ENCODE results near the gene CCDC69. TPM values are rescaled to one million over a fixed set of nuclear protein-coding genes. Genes with fewer than 3 reads are reported as not detected.

The CCDC69 gene
- total RNA-seq, 2 experiments from 2014 or later: 108 to 110 TPM

DNA sequence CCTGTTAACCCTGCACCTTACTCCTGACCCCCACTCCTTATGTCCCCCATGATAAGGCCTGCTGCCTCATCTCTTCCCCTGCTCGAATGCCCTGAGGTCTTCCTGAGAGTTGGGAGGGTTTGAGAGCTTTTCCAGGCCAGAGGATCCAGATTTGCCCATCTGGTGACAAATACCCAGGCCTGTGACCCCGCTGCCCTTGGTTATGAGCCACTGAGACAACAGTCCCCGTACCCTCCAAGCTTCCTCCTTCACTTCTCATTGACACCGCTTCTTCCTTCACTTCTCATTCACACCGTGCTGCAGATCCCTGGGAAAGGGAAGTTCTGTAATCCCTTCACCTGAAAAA lies 29.7 kb upstream of the CCDC69 start:
- Mint-ChIP-seq H3K27ac (peak overlapping the region; percentile 61), H3K4me3 (peak overlapping the region; percentile 95), H3K4me1 (peaks cover 26% of the 10 kb centered on the region), H3K9me3 (no peaks in the 10 kb centered on the region), H3K27me3 (no peaks in the 10 kb centered on the region), H3K36me3 (peaks cover 2% of the 10 kb centered on the region)
- ATAC-seq (ENCODE audit: low read depth) (no peak), DNase-seq (no peak)
- POLR2A ChIA-PET: interaction anchor here (2.7 kb wide), 1 partner anchor 38 kb away, joined by 31 read pairs; no protein-coding TSS in a partner anchor

GRCh38 chr5:151252762-151253604 lies 29.1 kb upstream of the CCDC69 start, which contains the start of gene GM2A:
Gene GM2A, plus strand, starts transcription at chr5:151253185. Its CDS starts 32 bp downstream, at chr5:151253217.
- POLR2A ChIA-PET: interaction anchor here (0.6 to 2.7 kb wide), 18 partner anchors 18 to 552 kb away, joined by 3 to 31 read pairs (median 4); partner anchors contain the start of genes CCDC69 and RBM22
- ATAC-seq (ENCODE audit: low read depth): peak; percentile 96
- H3K27me3 Mint-ChIP-seq: no peaks in the 10 kb centered on the region
- peaks cover 2% of the 10 kb centered on the region for H3K36me3 Mint-ChIP-seq
- H3K4me1 Mint-ChIP-seq: peaks cover 26% of the 10 kb centered on the region
- H3K4me3 Mint-ChIP-seq: peak within 1 kb of the TSS; percentile 95
- H3K27ac Mint-ChIP-seq: peak within 1 kb of the TSS; percentile 96
- no peaks in the 10 kb centered on the region for H3K9me3 Mint-ChIP-seq
- DNase-seq: peak; percentile 95

GRCh38 chr5:151251621-151252020 lies 27.7 kb upstream of the CCDC69 start:
- DNase-seq: no peak
- H3K4me3 Mint-ChIP-seq: peak overlapping the region; percentile 58
- H3K27ac Mint-ChIP-seq: peak overlapping the region; percentile 96
- POLR2A ChIA-PET: interaction anchor here (1.0 to 2.7 kb wide), 9 partner anchors 28 to 550 kb away, joined by 3 to 31 read pairs (median 8); partner anchors contain the start of genes CCDC69 and RBM22
- H3K27me3 Mint-ChIP-seq: no peaks in the 10 kb centered on the region
- peaks cover 24% of the 10 kb centered on the region for H3K4me1 Mint-ChIP-seq
- no peaks in the 10 kb centered on the region for H3K9me3 Mint-ChIP-seq
- no peak for ATAC-seq (ENCODE audit: low read depth)
- H3K36me3 Mint-ChIP-seq: peaks cover 2% of the 10 kb centered on the region

GRCh38 chr5:151251001-151251551 lies 27.2 kb upstream of the CCDC69 start:
- POLR2A ChIA-PET: interaction anchor here (2.7 kb wide), 1 partner anchor 36 kb away, joined by 31 read pairs; no protein-coding TSS in a partner anchor
- no peaks in the 10 kb centered on the region for H3K27me3 Mint-ChIP-seq
- ATAC-seq (ENCODE audit: low read depth): no peak
- no peaks in the 10 kb centered on the region for H3K9me3 Mint-ChIP-seq
- H3K4me3 Mint-ChIP-seq: peak overlapping the region; percentile 58
- H3K4me1 Mint-ChIP-seq: peaks cover 24% of the 10 kb centered on the region
- DNase-seq: no peak
- H3K27ac Mint-ChIP-seq: peak overlapping the region; percentile 76
- peaks cover 2% of the 10 kb centered on the region for H3K36me3 Mint-ChIP-seq

- Mint-ChIP-seq H3K36me3 (peaks cover 2% of the 10 kb centered on the region), H3K27me3 (no peaks in the 10 kb centered on the region), H3K27ac (peak overlapping the region; percentile 9), H3K4me1 (peaks cover 28% of the 10 kb centered on the region), H3K4me3 (peak overlapping the region; percentile 58), H3K9me3 (no peaks in the 10 kb centered on the region)
- DNase-seq (no peak), ATAC-seq (ENCODE audit: low read depth) (no peak)
- POLR2A ChIA-PET: interaction anchor here (0.6 to 0.7 kb wide), 2 partner anchors 27 to 55 kb away, joined by 4 read pairs; partner anchors contain the start of gene CCDC69
Measured at GRCh38 chr5:151250346-151251000, 26.6 kb upstream of the CCDC69 start.

- Mint-ChIP-seq H3K27ac (no peak overlapping the region), H3K4me3 (no peak overlapping the region), H3K36me3 (peaks cover 2% of the 10 kb centered on the region), H3K27me3 (no peaks in the 10 kb centered on the region), H3K9me3 (no peaks in the 10 kb centered on the region), H3K4me1 (peaks cover 32% of the 10 kb centered on the region)
- POLR2A ChIA-PET: no interaction called here
- no peak for ATAC-seq (ENCODE audit: low read depth)
- no peak for DNase-seq
Measured at GRCh38 chr5:151249281-151249680, 25.4 kb upstream of the CCDC69 start.

DNA sequence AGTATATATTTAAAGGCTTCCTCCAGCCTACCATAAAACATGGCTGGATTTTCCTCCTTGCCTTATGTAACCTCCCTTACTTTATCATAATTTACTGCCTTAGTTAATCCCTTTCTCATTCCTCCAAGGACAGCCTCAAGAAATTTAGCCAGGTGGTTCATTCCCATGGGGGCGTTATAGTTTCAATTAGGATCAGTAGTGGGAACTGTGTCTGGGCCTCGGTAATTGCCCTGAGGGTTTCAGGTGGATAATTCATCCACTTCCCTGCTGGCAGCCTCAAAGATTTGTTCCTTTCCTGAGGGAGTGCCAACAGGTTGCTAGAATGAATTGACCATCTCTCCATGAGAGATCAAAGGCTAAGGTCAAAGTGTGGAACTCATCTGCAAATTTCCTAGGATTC lies 24.8 kb upstream of the CCDC69 start:
- DNase-seq (no peak), ATAC-seq (ENCODE audit: low read depth) (no peak)
- Mint-ChIP-seq H3K4me1 (peaks cover 32% of the 10 kb centered on the region), H3K36me3 (peaks cover 2% of the 10 kb centered on the region), H3K9me3 (no peaks in the 10 kb centered on the region), H3K4me3 (no peak overlapping the region), H3K27me3 (no peaks in the 10 kb centered on the region), H3K27ac (no peak overlapping the region)
- POLR2A ChIA-PET: no interaction called here

GRCh38 chr5:151245680-151246219 lies 21.9 kb upstream of the CCDC69 start:
- ATAC-seq (ENCODE audit: low read depth): no peak
- H3K36me3 Mint-ChIP-seq: peaks cover 2% of the 10 kb centered on the region
- no peak overlapping the region for H3K4me3 Mint-ChIP-seq
- no peak overlapping the region for H3K27ac Mint-ChIP-seq
- H3K9me3 Mint-ChIP-seq: no peaks in the 10 kb centered on the region
- peaks cover 20% of the 10 kb centered on the region for H3K4me1 Mint-ChIP-seq
- no peaks in the 10 kb centered on the region for H3K27me3 Mint-ChIP-seq
- POLR2A ChIA-PET: no interaction called here
- DNase-seq: no peak

DNA sequence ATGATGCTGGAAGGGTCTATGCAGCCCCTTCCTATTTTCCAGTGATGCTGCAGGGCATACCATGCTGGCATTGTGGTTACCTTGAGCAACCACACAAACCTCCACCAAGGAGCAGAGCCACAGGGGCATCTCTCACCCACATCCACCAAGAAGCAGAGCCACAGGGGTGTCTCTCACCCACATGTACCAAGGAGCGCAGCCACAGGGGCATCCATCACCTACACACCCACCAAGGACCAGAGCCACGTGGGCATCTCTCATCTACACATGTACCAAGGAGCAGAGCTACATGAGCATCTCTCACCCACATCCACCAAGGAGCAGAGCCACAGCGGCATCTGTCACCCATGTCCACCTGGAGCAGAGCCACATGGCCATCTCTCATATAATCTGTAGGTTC lies 20.3 kb upstream of the CCDC69 start:
- ATAC-seq (ENCODE audit: low read depth) (no peak), DNase-seq (no peak)
- Mint-ChIP-seq H3K27ac (no peak overlapping the region), H3K9me3 (no peaks in the 10 kb centered on the region), H3K4me1 (peaks cover 21% of the 10 kb centered on the region), H3K27me3 (no peaks in the 10 kb centered on the region), H3K4me3 (no peak overlapping the region), H3K36me3 (no peaks in the 10 kb centered on the region)
- POLR2A ChIA-PET: no interaction called here

DNA sequence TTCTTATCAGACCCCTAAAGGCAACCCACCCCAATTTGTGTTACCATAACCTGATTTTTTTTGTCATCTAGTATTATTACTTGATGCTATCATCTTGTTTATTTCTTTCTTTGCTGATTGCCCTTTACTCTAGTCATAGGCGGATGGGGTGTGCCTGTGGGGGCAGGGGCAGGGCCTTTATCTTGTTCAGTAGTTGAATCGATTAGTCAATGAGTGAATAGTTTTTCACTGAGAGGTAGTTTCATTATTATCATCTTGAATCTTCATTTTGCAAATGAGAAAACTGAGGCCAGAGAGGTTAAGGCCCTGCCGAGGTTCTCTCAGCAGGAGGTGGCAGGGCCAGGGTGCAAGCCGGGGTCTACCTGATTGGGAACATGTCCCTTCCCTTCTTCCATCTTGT lies 19.7 kb upstream of the CCDC69 start:
- Mint-ChIP-seq H3K27ac (no peak overlapping the region), H3K4me1 (peaks cover 26% of the 10 kb centered on the region), H3K4me3 (no peak overlapping the region), H3K27me3 (no peaks in the 10 kb centered on the region), H3K9me3 (no peaks in the 10 kb centered on the region), H3K36me3 (no peaks in the 10 kb centered on the region)
- POLR2A ChIA-PET: no interaction called here
- DNase-seq (no peak), ATAC-seq (ENCODE audit: low read depth) (no peak)

- no peak overlapping the region for H3K27ac Mint-ChIP-seq
- POLR2A ChIA-PET: no interaction called here
- ATAC-seq (ENCODE audit: low read depth) (no peak), DNase-seq (no peak)
- H3K4me1 Mint-ChIP-seq: peaks cover 28% of the 10 kb centered on the region
- H3K9me3 Mint-ChIP-seq: no peaks in the 10 kb centered on the region
- H3K4me3 Mint-ChIP-seq: no peak overlapping the region
- H3K27me3 Mint-ChIP-seq: no peaks in the 10 kb centered on the region
- H3K36me3 Mint-ChIP-seq: no peaks in the 10 kb centered on the region
Measured at GRCh38 chr5:151243127-151243526, 19.2 kb upstream of the CCDC69 start.

DNA sequence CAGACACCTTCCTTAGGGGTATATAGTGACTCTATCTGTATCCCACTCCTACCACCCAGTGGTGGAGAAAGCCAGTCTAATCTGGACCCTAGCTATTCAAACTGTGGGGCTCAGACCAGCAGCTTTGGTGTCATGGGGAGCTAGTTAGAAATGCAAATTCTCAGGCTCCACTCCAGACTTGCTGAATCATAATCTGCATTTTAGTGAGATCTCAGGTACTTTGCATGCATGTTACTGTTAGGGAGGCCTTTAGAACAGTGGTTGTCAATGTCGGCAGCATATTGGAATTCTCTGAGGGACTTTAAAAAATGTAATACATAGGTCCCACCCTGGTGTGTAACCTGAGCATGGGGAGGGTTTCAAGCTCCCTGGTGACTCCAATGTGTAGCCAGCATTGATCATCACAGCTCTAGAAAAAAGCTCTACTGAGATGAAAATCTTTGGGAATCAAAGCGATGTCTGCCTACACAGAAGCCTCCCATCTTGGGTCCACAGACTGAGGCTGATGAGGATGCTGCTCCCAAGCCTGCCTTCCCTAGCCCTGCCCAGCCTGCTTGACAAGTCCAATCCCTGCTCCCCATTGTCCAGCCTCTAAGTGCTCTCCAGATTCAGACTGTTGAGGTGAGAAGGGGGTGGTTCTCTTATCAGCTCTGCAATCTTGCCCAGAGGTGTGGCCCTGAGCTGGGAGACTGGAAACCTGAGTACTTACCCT lies 17.2 kb upstream of the CCDC69 start:
- no peaks in the 10 kb centered on the region for H3K27me3 Mint-ChIP-seq
- peaks cover 31% of the 10 kb centered on the region for H3K4me1 Mint-ChIP-seq
- POLR2A ChIA-PET: interaction anchor here (1.0 to 1.9 kb wide), 3 partner anchors 18 to 27 kb away, joined by 3 to 7 read pairs (median 4); partner anchors contain the start of gene CCDC69
- H3K4me3 Mint-ChIP-seq: no peak overlapping the region
- no peak overlapping the region for H3K27ac Mint-ChIP-seq
- ATAC-seq (ENCODE audit: low read depth) (no peak), DNase-seq (no peak)
- H3K36me3 Mint-ChIP-seq: peaks cover 2% of the 10 kb centered on the region
- H3K9me3 Mint-ChIP-seq: no peaks in the 10 kb centered on the region

Measured in activated naive CD8-positive, alpha-beta T cell treated with anti-CD3 and anti-CD28 coated beads, Interleukin-2, amount 10 ng/mL, durations not matched to agents 7 days and 5 days (primary cell).